PC-3 (cell line): ENCODE measurements around the gene ZFYVE27.

ENCODE experiments used
- CTCF ChIP-seq: fragments of 300-600 bp; sonication (generic); conservative IDR thresholded peaks from 2 replicates; pipeline ENCODE4 v1.5.1; 2017; ENCODE audit warnings: antibody characterized with exemption, low read depth, mild to moderate bottlenecking, low read length
- EZH2 ChIP-seq: fragments of 300-600 bp; sonication (generic); IDR thresholded peaks from one replicate; pipeline ENCODE4 v1.6.1; 2017; ENCODE audit warnings: antibody characterized with exemption, mild to moderate bottlenecking, low read length; ENCODE audit not compliant: unreplicated experiment
- EZH2phosphoT487 ChIP-seq: fragments of 300-600 bp; sonication (generic); IDR thresholded peaks from 2 replicates; pipeline ENCODE4 v1.6.1; 2018; ENCODE audit warnings: mild to moderate bottlenecking, antibody characterized with exemption, low read length, borderline replicate concordance

- TF ChIP-seq CTCF (no peak), EZH2phosphoT487 (no peak), EZH2 (no peak)
Observed at GRCh38 chr10:97703398-97704067, 33.4 kb upstream of the ZFYVE27 start.
